Panc1 (cell line): ENCODE measurements around the gene RBP2.

Experiments used
- CTCF ChIP-seq: fragments of 450-650 bp; IDR thresholded peaks from 2 replicates; pipeline ENCODE4 v1.5.1; 2017; ENCODE audit warnings: mild to moderate bottlenecking
- POLR2AphosphoS5 ChIP-seq: IDR thresholded peaks from 2 replicates; pipeline ENCODE4 v1.6.1; 2012; ENCODE audit warnings: mild to moderate bottlenecking, low read depth, low read length, moderate library complexity

DNA sequence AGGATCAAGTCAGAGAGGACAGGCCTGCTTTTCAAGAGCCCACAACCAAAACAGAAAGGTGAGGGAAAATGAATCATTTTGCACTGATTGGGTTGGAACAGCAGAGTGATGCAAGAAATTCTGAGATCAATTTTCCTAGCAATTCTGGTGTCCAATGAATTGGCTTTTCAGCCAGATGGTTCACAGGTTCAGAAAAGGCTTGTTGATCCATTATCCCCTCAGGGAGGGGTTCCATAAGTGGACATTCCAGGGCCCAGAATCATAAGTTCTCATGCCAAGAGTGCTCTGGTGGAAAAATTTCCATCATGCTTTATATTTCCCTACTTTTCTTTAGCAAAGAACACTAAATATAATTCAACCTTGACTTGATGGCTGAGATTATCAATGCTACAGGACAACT, 16.2 kb downstream of the RBP2 start:
- TF ChIP-seq CTCF = no peak
- TF ChIP-seq POLR2AphosphoS5 = no peak
